ENCODE data around the gene EEF2.
"Not testable (repeated sequence)": the region's sequence is repeated elsewhere in the genome, so short reads cannot be mapped to it uniquely, and the experiment has no call there.

EEF2 gene

GRCh38 chr19:3938300-3938950 is 46.8 kb downstream of the EEF2 start:
- DNase-seq = not testable (repeated sequence)

- DNase-seq = no peak
Measured at GRCh38 chr19:3936506-3937442, 48.5 kb downstream of the EEF2 start.

DNA sequence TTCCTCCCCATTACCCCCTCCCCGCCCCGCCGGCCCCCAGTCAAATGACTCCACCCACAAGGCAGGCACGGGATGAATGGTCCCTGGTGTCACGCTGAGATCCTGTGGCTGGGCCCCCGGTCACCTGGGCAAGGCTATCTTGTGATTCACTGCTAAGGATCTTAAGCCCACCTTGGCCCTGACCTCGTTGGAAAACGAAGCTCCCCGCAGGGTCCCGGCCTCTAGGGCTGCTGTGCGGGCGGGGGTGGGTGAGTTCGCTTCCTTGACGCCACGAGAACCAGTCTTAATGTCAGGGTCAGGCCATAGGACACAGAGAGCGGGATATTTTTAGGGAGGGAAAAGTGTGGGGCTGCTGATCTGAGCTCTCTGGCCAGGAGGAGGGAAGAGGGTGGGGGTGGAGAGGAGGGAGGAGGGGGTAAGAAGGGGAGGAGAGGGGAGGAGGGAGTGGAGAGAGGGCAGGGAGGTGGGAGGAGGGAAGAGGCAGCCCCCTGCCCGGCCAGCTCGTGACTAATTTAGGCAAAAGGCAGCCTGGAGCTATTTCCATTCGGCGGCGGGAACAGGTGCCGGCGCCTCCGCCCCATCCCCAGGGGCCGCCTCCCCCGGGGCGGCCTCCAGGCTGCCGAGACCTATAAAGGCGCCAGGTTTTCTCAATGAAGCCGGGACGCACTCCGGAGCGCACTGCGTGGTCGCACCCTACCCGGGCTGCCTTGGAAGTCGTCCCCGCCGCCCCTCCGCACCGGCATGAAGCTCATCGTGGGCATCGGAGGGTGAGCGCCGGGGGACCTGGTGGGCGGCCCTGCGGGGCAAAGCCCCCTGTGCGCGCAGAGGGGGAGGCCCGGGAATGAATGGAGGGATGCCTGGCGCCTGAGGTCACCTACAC is 52.1 kb downstream of the EEF2 start, which contains the start of gene NMRK2:
Gene NMRK2, plus strand, starts transcription at position 139 of the 880 bp plus-strand sequence. Its CDS starts 603 bp downstream, at position 742.
- DNase-seq = no peak

DNA sequence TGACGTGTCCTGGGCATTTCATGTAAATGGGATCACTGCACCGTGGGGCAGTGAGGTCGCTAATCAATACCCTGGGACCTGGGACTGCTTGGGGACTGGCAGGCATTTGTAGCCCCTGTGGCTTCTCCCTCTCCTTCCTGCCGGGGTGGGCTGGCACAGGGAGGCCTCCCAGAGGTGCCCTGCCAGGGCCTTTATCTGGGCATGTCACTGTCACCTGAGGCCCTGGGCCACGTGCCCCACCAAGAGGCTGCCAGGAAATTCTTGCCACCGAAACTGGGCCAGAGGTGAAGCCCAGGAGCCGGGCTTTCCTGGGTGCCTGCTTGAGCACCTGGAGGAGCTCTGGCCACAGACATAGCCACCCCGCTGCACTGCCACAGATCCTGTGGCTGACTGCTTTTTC is 54.2 kb downstream of the EEF2 start:
- DNase-seq = no peak

Data from CD4-positive, alpha-beta T cell treated with Interleukin-15 for 1 hour (primary cell).